NCI-H510A (cell line): ENCODE results near the gene SEMA5A.

Source experiments
- DNase-seq: peaks from one replicate; lab custom pipeline; 2025; lab: John Stamatoyannopoulos, UW

SEMA5A gene

GRCh38 chr5:9278921-9279603, 266.8 kb downstream of the SEMA5A start:
- DNase-seq, result no peak

- DNase-seq, result no peak
These were observed 276.9 kb downstream of the SEMA5A start for GRCh38 chr5:9269014-9269413.

GRCh38 chr5:9268226-9268625, 277.6 kb downstream of the SEMA5A start:
- DNase-seq, result no peak

GRCh38 chr5:9265441-9266287, 280.2 kb downstream of the SEMA5A start:
- DNase-seq, result no peak

- DNase-seq, result no peak
These were observed 281.6 kb downstream of the SEMA5A start for GRCh38 chr5:9264301-9264700.

GRCh38 chr5:9263656-9264055, 282.2 kb downstream of the SEMA5A start:
- no peak for DNase-seq

- DNase-seq, result no peak
These were observed 294.4 kb downstream of the SEMA5A start for GRCh38 chr5:9251379-9251980.

- no peak for DNase-seq
These were observed 296.6 kb downstream of the SEMA5A start for GRCh38 chr5:9249231-9249630.

GRCh38 chr5:9245071-9245470, 300.8 kb downstream of the SEMA5A start:
- DNase-seq, result no peak

GRCh38 chr5:9244417-9244816, 301.5 kb downstream of the SEMA5A start:
- no peak for DNase-seq

- no peak for DNase-seq
These were observed 304.2 kb downstream of the SEMA5A start for GRCh38 chr5:9241479-9242305.

- no peak for DNase-seq
These were observed 305.4 kb downstream of the SEMA5A start for GRCh38 chr5:9240431-9240830.

- DNase-seq, result no peak
These were observed 306.2 kb downstream of the SEMA5A start for GRCh38 chr5:9239626-9240025.

GRCh38 chr5:9239071-9239470, 306.8 kb downstream of the SEMA5A start:
- no peak for DNase-seq

- no peak for DNase-seq
These were observed 312.2 kb downstream of the SEMA5A start for GRCh38 chr5:9233712-9234111.

GRCh38 chr5:9233035-9233434, 312.8 kb downstream of the SEMA5A start:
- DNase-seq, result no peak

GRCh38 chr5:9231842-9232241, 314.0 kb downstream of the SEMA5A start:
- no peak for DNase-seq

- no peak for DNase-seq
These were observed 315.5 kb downstream of the SEMA5A start for GRCh38 chr5:9230355-9230754.

GRCh38 chr5:9226016-9226536, 319.8 kb downstream of the SEMA5A start:
- DNase-seq, result no peak

- no peak for DNase-seq
These were observed 323.6 kb downstream of the SEMA5A start for GRCh38 chr5:9222054-9222976.

GRCh38 chr5:9218358-9218757, 327.5 kb downstream of the SEMA5A start:
- no peak for DNase-seq
